T-helper 17 cell (primary cell): ENCODE measurements around the gene SRGAP3. TPM values are rescaled to one million over a fixed set of nuclear protein-coding genes. Genes with fewer than 3 reads are reported as not detected.

Source experiments
- ATAC-seq: fragments of 150-1000 bp; cut with Tn5 transposase; 2 replicates; pipeline ENCODE4 v1.10.0; 2021; ENCODE audit warnings: mild to moderate bottlenecking, moderate library complexity
- DNase-seq, 3 donors: peaks; one replicate each; pipeline versions ENCODE4 v3.0.0 to v3.0.0-alpha.2; 2020 to 2021
- H3K9me3 ChIP-seq: one replicate; pipeline ENCODE4 v1.7.0; 2013; ENCODE audit warnings: low read length, mild to moderate bottlenecking; ENCODE audit not compliant: control insufficient read depth, poor library complexity, severe bottlenecking
- H3K27ac Mint-ChIP-seq: one replicate; pipeline ENCODE4 v1.8.0; 2022; ENCODE audit warnings: mild to moderate bottlenecking, moderate library complexity, mixed read lengths
- H3K27me3 Mint-ChIP-seq: one replicate; pipeline ENCODE4 v1.8.0; 2022; ENCODE audit warnings: mixed read lengths
- H3K36me3 Mint-ChIP-seq: one replicate; pipeline ENCODE4 v1.8.0; 2022; ENCODE audit warnings: low read depth, mixed read lengths
- H3K4me1 Mint-ChIP-seq: one replicate; pipeline ENCODE4 v1.8.0; 2022; ENCODE audit warnings: mild to moderate bottlenecking, mixed read lengths
- H3K4me3 Mint-ChIP-seq: one replicate; pipeline ENCODE4 v1.8.0; 2022; ENCODE audit warnings: mild to moderate bottlenecking, moderate library complexity, mixed read lengths
- total RNA-seq, 4 donors: library from RNA in 2 of 4; stranded (reverse) in 2 of 4; gene quantifications; one replicate each; pipeline ENCODE4 v1.2.3 and lab custom pipeline; 2022 to 2026

The SRGAP3 gene
- total RNA-seq, 2 donors from 2014 or later: 1.8 to 2.2 TPM

- H3K27ac Mint-ChIP-seq: no peak overlapping the region
- no peak for ATAC-seq
- H3K9me3 ChIP-seq: no peaks in the 10 kb centered on the region
- H3K36me3 Mint-ChIP-seq: no peaks in the 10 kb centered on the region
- DNase-seq: no peak
- H3K4me1 Mint-ChIP-seq: no peaks in the 10 kb centered on the region
- peaks cover 22% of the 10 kb centered on the region for H3K27me3 Mint-ChIP-seq
- no peak overlapping the region for H3K4me3 Mint-ChIP-seq
These were observed 138.0 kb downstream of the SRGAP3 start for GRCh38 chr3:9111417-9111816.

GRCh38 chr3:9110802-9111201 lies 138.6 kb downstream of the SRGAP3 start:
- Mint-ChIP-seq H3K36me3 (no peaks in the 10 kb centered on the region), H3K4me3 (no peak overlapping the region), H3K4me1 (no peaks in the 10 kb centered on the region), H3K27ac (no peak overlapping the region), H3K27me3 (peaks cover 22% of the 10 kb centered on the region)
- ATAC-seq (no peak), DNase-seq (no peak)
- no peaks in the 10 kb centered on the region for H3K9me3 ChIP-seq

- Mint-ChIP-seq H3K27ac (no peak overlapping the region), H3K27me3 (peaks cover 22% of the 10 kb centered on the region), H3K36me3 (no peaks in the 10 kb centered on the region), H3K4me3 (no peak overlapping the region), H3K4me1 (no peaks in the 10 kb centered on the region)
- H3K9me3 ChIP-seq: no peaks in the 10 kb centered on the region
- no peak for ATAC-seq
- DNase-seq: no peak
These were observed 139.1 kb downstream of the SRGAP3 start for GRCh38 chr3:9110316-9110715.

- Mint-ChIP-seq H3K4me3 (no peak overlapping the region), H3K27ac (no peak overlapping the region), H3K36me3 (no peaks in the 10 kb centered on the region), H3K4me1 (no peaks in the 10 kb centered on the region), H3K27me3 (peaks cover 20% of the 10 kb centered on the region)
- DNase-seq (no peak), ATAC-seq (no peak)
- H3K9me3 ChIP-seq: no peaks in the 10 kb centered on the region
These were observed 139.9 kb downstream of the SRGAP3 start for GRCh38 chr3:9109568-9109914.

GRCh38 chr3:9108876-9109567 lies 140.4 kb downstream of the SRGAP3 start:
- ATAC-seq (no peak), DNase-seq (no peak)
- no peaks in the 10 kb centered on the region for H3K4me1 Mint-ChIP-seq
- peaks cover 17% of the 10 kb centered on the region for H3K27me3 Mint-ChIP-seq
- H3K4me3 Mint-ChIP-seq: no peak overlapping the region
- H3K27ac Mint-ChIP-seq: no peak overlapping the region
- no peaks in the 10 kb centered on the region for H3K36me3 Mint-ChIP-seq
- no peaks in the 10 kb centered on the region for H3K9me3 ChIP-seq

GRCh38 chr3:9107738-9108137 lies 141.7 kb downstream of the SRGAP3 start:
- Mint-ChIP-seq H3K27me3 (peaks cover 17% of the 10 kb centered on the region), H3K36me3 (no peaks in the 10 kb centered on the region), H3K27ac (no peak overlapping the region), H3K4me3 (no peak overlapping the region), H3K4me1 (no peaks in the 10 kb centered on the region)
- DNase-seq (no peak), ATAC-seq (no peak)
- H3K9me3 ChIP-seq: no peaks in the 10 kb centered on the region

- Mint-ChIP-seq H3K36me3 (no peaks in the 10 kb centered on the region), H3K27me3 (peaks cover 23% of the 10 kb centered on the region), H3K4me3 (no peak overlapping the region), H3K27ac (no peak overlapping the region), H3K4me1 (no peaks in the 10 kb centered on the region)
- DNase-seq (no peak), ATAC-seq (no peak)
- no peaks in the 10 kb centered on the region for H3K9me3 ChIP-seq
These were observed 144.0 kb downstream of the SRGAP3 start for GRCh38 chr3:9105421-9105820.

GRCh38 chr3:9104121-9104520 lies 145.3 kb downstream of the SRGAP3 start:
- no peak for ATAC-seq
- Mint-ChIP-seq H3K4me1 (no peaks in the 10 kb centered on the region), H3K36me3 (peaks cover 2% of the 10 kb centered on the region), H3K27me3 (peaks cover 26% of the 10 kb centered on the region), H3K27ac (no peak overlapping the region), H3K4me3 (no peak overlapping the region)
- no peak for DNase-seq
- no peaks in the 10 kb centered on the region for H3K9me3 ChIP-seq

- no peaks in the 10 kb centered on the region for H3K4me1 Mint-ChIP-seq
- peaks cover 24% of the 10 kb centered on the region for H3K27me3 Mint-ChIP-seq
- no peaks in the 10 kb centered on the region for H3K9me3 ChIP-seq
- no peak overlapping the region for H3K4me3 Mint-ChIP-seq
- no peak overlapping the region for H3K27ac Mint-ChIP-seq
- ATAC-seq (no peak), DNase-seq (no peak)
- H3K36me3 Mint-ChIP-seq: peaks cover 2% of the 10 kb centered on the region
These were observed 147.0 kb downstream of the SRGAP3 start for GRCh38 chr3:9102240-9102981.

GRCh38 chr3:9101286-9101685 lies 148.2 kb downstream of the SRGAP3 start:
- H3K9me3 ChIP-seq: no peaks in the 10 kb centered on the region
- peaks cover 2% of the 10 kb centered on the region for H3K36me3 Mint-ChIP-seq
- DNase-seq (no peak), ATAC-seq (no peak)
- peaks cover 22% of the 10 kb centered on the region for H3K27me3 Mint-ChIP-seq
- no peak overlapping the region for H3K4me3 Mint-ChIP-seq
- H3K4me1 Mint-ChIP-seq: no peaks in the 10 kb centered on the region
- H3K27ac Mint-ChIP-seq: no peak overlapping the region

GRCh38 chr3:9100513-9100894 lies 148.9 kb downstream of the SRGAP3 start:
- Mint-ChIP-seq H3K27me3 (peaks cover 22% of the 10 kb centered on the region), H3K4me1 (no peaks in the 10 kb centered on the region), H3K27ac (no peak overlapping the region), H3K4me3 (no peak overlapping the region), H3K36me3 (peaks cover 2% of the 10 kb centered on the region)
- no peak for ATAC-seq
- no peaks in the 10 kb centered on the region for H3K9me3 ChIP-seq
- DNase-seq: no peak

GRCh38 chr3:9099702-9100512 lies 149.5 kb downstream of the SRGAP3 start:
- H3K27ac Mint-ChIP-seq: no peak overlapping the region
- no peaks in the 10 kb centered on the region for H3K9me3 ChIP-seq
- H3K4me1 Mint-ChIP-seq: no peaks in the 10 kb centered on the region
- ATAC-seq (no peak), DNase-seq (no peak)
- H3K36me3 Mint-ChIP-seq: peaks cover 2% of the 10 kb centered on the region
- peaks cover 22% of the 10 kb centered on the region for H3K27me3 Mint-ChIP-seq
- no peak overlapping the region for H3K4me3 Mint-ChIP-seq
